Panc1 (cell line): ENCODE results near the gene UBC. TPM values are rescaled to one million over a fixed set of nuclear protein-coding genes. Genes with fewer than 3 reads are reported as not detected.
A peak's percentile ranks its signal among the peaks of the same experiment; 100 is the strongest.

Experiments
- ATAC-seq: fragments of 200-7000 bp; cut with Tn5 transposase; 2 replicates; pipeline ENCODE4 v1.9.1; 2020; ENCODE audit warnings: mild to moderate bottlenecking, moderate library complexity
- BruUV-seq: library from RNA; stranded (reverse); fragments of 400-500 nt; replicated peaks from 2 replicates; lab custom pipeline; 2021; lab: Mats Ljungman, UMichigan
- CTCF ChIA-PET: fragments of 300-600 bp; sonication (Branson Sonifier 250); formaldehyde crosslinking; loops from one replicate; lab custom pipeline; 2022; ENCODE audit warnings: antibody characterized with exemption; lab: Charles Lee
- POLR2A ChIA-PET: fragments of 300-600 bp; sonication (Branson Sonifier 250); formaldehyde crosslinking; loops from one replicate; lab custom pipeline; 2022; ENCODE audit warnings: antibody characterized with exemption; lab: Charles Lee
- DNase-seq: peaks from one replicate; pipeline ENCODE4 v3.0.0-alpha.2; 2010; ENCODE audit warnings: low read depth, low spot score
- H3K27ac ChIP-seq: 2 replicates; pipeline ENCODE4 v1.5.1; 2011; ENCODE audit warnings: mild to moderate bottlenecking, low read length, inconsistent platforms
- H3K27me3 ChIP-seq: fragments of 200-500 bp; sonication (Bioruptor generic); 2 replicates; pipeline ENCODE4 v1.6.0; 2014; ENCODE audit warnings: low read length, inconsistent platforms; ENCODE audit not compliant: control insufficient read depth, insufficient read depth
- H3K36me3 ChIP-seq: fragments of 200-500 bp; sonication (Bioruptor generic); 2 replicates; pipeline ENCODE4 v1.5.1; 2014; ENCODE audit warnings: inconsistent platforms, mild to moderate bottlenecking, low read length, moderate library complexity; ENCODE audit not compliant: control insufficient read depth, insufficient read depth
- H3K4me1 ChIP-seq: 2 replicates; pipeline ENCODE4 v1.5.1; 2011; ENCODE audit warnings: inconsistent platforms, mild to moderate bottlenecking, low read length, moderate library complexity; ENCODE audit not compliant: control insufficient read depth, insufficient read depth
- H3K4me3 ChIP-seq, 2 experiments: 2 replicates each; pipeline ENCODE4 v1.5.1; 2011 to 2012; ENCODE audit warnings: low read depth in 2 of 2, low read length in 2 of 2, mild to moderate bottlenecking in 2 of 2, inconsistent platforms in 1 of 2, moderate library complexity in 1 of 2
- H3K9me3 ChIP-seq: fragments of 200-500 bp; sonication (Bioruptor generic); 2 replicates; pipeline ENCODE4 v1.5.1; 2014; ENCODE audit warnings: low read depth, mild to moderate bottlenecking, inconsistent platforms, low read length, moderate library complexity; ENCODE audit not compliant: control insufficient read depth, insufficient read depth
- CTCF ChIP-seq: fragments of 450-650 bp; IDR thresholded peaks from 2 replicates; pipeline ENCODE4 v1.5.1; 2017; ENCODE audit warnings: mild to moderate bottlenecking
- POLR2AphosphoS5 ChIP-seq: IDR thresholded peaks from 2 replicates; pipeline ENCODE4 v1.6.1; 2012; ENCODE audit warnings: mild to moderate bottlenecking, low read depth, low read length, moderate library complexity
- REST ChIP-seq, 2 experiments: IDR thresholded peaks; 2 replicates each; pipeline ENCODE4 v1.6.1; 2011 to 2012; ENCODE audit warnings: low read depth in 2 of 2, control low read depth in 1 of 2, low read length in 1 of 2, mild to moderate bottlenecking in 1 of 2, moderate library complexity in 1 of 2; ENCODE audit not compliant: insufficient read depth in 1 of 2
- SIN3A ChIP-seq: IDR thresholded peaks from 2 replicates; pipeline ENCODE4 v1.6.1; 2012; ENCODE audit warnings: low read depth, mild to moderate bottlenecking, low read length, moderate library complexity, borderline replicate concordance; ENCODE audit not compliant: insufficient read depth
- TCF7L2 ChIP-seq: IDR thresholded peaks from 2 replicates; pipeline ENCODE4 v1.6.1; 2011; ENCODE audit warnings: mild to moderate bottlenecking, low read depth, low read length, inconsistent platforms
- in situ Hi-C: cut with HindIII; loops from 2 replicates; pipeline ENCODE4 v1.10.0; 2016; ENCODE audit warnings: low sequenced_read_pairs, low pct_unique_long_range_greater_than_20kb
- intact Hi-C: fragments of 100-400 bp; cut with micrococcal nuclease; formaldehyde crosslinking; loops from one replicate; pipeline ENCODE4 v1.10.0; 2022; ENCODE audit not compliant: unreplicated experiment
- total RNA-seq: library from RNA; stranded (reverse); gene quantifications from one replicate; pipeline ENCODE4 v1.2.1, GENCODE V29; 2021; ENCODE audit not compliant: unreplicated experiment

UBC gene
- total RNA-seq, 1 experiment from 2014 or later: 1,725 TPM

- TF ChIP-seq CTCF (no peak), TCF7L2 (no peak), POLR2AphosphoS5 (no peak), SIN3A (no peak), REST (IDR thresholded peaks at IDR 0.05; ENCODE audit: insufficient read depth in 1 of 2, low read depth in 2 of 2, low read length in 1 of 2) (no peak)
- Histone ChIP-seq H3K27ac (peak overlapping the region; percentile 32; the same call in 1 of the 2 replicates), H3K4me3 (no peak overlapping the region), H3K9me3 (no peaks in the 10 kb centered on the region), H3K36me3 (no peaks in the 10 kb centered on the region), H3K27me3 (no peaks in the 10 kb centered on the region), H3K4me1 (0 out of 2 replicates have a peak, but pooled peaks cover 4% of the 10 kb centered on the region)
- intact Hi-C loops: no loop called here
- no peak for ATAC-seq
- no TSS peak for BruUV-seq
- POLR2A ChIA-PET: no interaction called here
- no peak for DNase-seq
- in situ Hi-C loops: no loop called here
- CTCF ChIA-PET: no interaction called here
Observed at GRCh38 chr12:124930586-124930985, 16.1 kb upstream of the UBC start.

DNA sequence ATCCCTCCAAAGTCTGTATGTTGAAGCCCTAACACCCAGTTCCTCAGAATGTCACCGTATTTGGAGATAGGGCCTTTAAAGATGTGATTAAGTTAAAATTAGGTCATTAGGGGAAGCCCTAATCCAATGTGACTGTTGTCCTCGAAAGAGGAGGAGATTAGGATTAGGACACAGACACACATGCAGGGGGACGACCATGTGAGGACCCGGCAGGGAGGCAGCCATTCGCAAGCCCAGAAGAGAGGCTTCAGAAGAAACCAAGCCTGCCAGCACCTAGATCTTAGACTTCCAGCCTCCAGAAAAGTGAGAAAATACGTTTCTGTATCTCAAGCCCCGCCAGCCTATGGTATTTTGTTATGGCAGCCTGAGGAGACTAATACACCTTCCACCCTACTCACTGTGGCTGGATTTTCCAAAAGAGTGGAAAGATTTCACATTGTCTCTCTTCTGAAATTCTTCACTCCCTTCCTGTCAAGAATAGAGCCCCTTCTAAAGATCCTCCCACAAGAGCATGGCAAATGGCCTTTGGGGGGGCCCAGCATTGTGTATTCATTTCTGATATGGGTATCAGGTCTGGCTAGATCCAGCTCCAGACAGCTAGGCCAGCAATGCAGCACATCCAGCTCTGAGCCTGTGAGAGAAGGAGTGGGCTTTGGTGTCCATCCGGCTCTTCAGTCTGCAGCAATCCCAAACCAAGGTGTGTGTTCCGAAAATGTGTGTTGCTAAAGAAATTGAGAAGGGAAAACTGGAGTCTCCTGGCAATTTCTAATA, 15.4 kb upstream of the UBC start:
- intact Hi-C loops (no loop called here), in situ Hi-C loops (no loop called here)
- ATAC-seq: no peak
- TF ChIP-seq POLR2AphosphoS5 (no peak), REST (IDR thresholded peaks at IDR 0.05; ENCODE audit: insufficient read depth in 1 of 2, low read depth in 2 of 2, low read length in 1 of 2) (no peak), CTCF (no peak), SIN3A (no peak), TCF7L2 (no peak)
- no peaks in the 10 kb centered on the region for H3K36me3 ChIP-seq
- H3K27me3 ChIP-seq: no peaks in the 10 kb centered on the region
- ChIA-PET CTCF (no interaction called here), POLR2A (no interaction called here)
- H3K9me3 ChIP-seq: no peaks in the 10 kb centered on the region
- no TSS peak for BruUV-seq
- no peak overlapping the region for H3K4me3 ChIP-seq
- 0 out of 2 replicates have a peak, but pooled peaks cover 4% of the 10 kb centered on the region for H3K4me1 ChIP-seq
- no peak for DNase-seq
- H3K27ac ChIP-seq: peak overlapping the region; percentile 84
